ENCODE measurements around the gene HDAC4. TPM values are rescaled to one million over a fixed set of nuclear protein-coding genes. Genes with fewer than 3 reads are reported as not detected.

Gene HDAC4
- total and polyA plus RNA-seq, 9 of the 15 experiments (the other 6 are each of a cell fraction or from before 2014, with no cell fraction given): 0.11 to 20.2 (median 4.0) TPM

GRCh38 chr2:239411549-239412319, 10.9 kb upstream of the HDAC4 start:
- H4K20me1 ChIP-seq (replicated peaks; ENCODE audit: control insufficient read depth, insufficient read depth, low read length): no peaks in the 10 kb centered on the region
- no peaks in the 10 kb centered on the region for H3K9me1 ChIP-seq (ENCODE audit: control insufficient read depth, insufficient read depth, low read length)
- no peaks in the 10 kb centered on the region for H3K36me3 ChIP-seq (ENCODE audit: control insufficient read depth, insufficient read depth, low read length)
- H3K9me3 ChIP-seq (replicated peaks; ENCODE audit: control insufficient read depth, insufficient read depth, low read depth, low read length): no peaks in the 10 kb centered on the region
- intact Hi-C loops (cut with micrococcal nuclease): no loop called here
- no peak for DNase-seq (ENCODE audit: extremely low read depth in 1 of 4, low spot score in 3 of 4)
- no peaks in the 10 kb centered on the region for H3K79me2 ChIP-seq (ENCODE audit: control insufficient read depth, insufficient read depth, low read length)
- TF ChIP-seq ZNF586 (CRISPR knock-in tag; conservative IDR thresholded peaks at IDR 0.05): no peak
- no peak for TF ChIP-seq LEF1 (IDR thresholded peaks at IDR 0.05)
- no peak for TF ChIP-seq SNRNP70 (optimal IDR thresholded peaks at IDR 0.05; ENCODE audit: low read depth, low read length)
- no peak for TF ChIP-seq ZNF239 (CRISPR knock-in tag; IDR thresholded peaks at IDR 0.05)
- TF ChIP-seq, protein P1, sequence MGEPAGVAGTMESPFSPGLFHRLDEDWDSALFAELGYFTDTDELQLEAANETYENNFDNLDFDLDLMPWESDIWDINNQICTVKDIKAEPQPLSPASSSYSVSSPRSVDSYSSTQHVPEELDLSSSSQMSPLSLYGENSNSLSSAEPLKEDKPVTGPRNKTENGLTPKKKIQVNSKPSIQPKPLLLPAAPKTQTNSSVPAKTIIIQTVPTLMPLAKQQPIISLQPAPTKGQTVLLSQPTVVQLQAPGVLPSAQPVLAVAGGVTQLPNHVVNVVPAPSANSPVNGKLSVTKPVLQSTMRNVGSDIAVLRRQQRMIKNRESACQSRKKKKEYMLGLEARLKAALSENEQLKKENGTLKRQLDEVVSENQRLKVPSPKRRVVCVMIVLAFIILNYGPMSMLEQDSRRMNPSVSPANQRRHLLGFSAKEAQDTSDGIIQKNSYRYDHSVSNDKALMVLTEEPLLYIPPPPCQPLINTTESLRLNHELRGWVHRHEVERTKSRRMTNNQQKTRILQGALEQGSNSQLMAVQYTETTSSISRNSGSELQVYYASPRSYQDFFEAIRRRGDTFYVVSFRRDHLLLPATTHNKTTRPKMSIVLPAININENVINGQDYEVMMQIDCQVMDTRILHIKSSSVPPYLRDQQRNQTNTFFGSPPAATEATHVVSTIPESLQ (CRISPR knock-in tag; IDR thresholded peaks at IDR 0.05): no peak
- no TSS peak for BruUV-seq (replicated peaks)
- ChIA-PET CTCF (ENCODE audit: low intra/inter-chr PET ratio) (no interaction called here), POLR2A (no interaction called here)
- no peaks in the 10 kb centered on the region for H3K4me1 ChIP-seq (replicated peaks in 1 of 2; ENCODE audit: control insufficient read depth in 2 of 2, insufficient read depth in 2 of 2, low read length in 2 of 2)
- no peak for ATAC-seq
- no peak for FAIRE-seq
- H3K27ac ChIP-seq (ENCODE audit: extremely low read depth, low read depth, low read length): no peak overlapping the region
- no peak overlapping the region for H3K9ac ChIP-seq (ENCODE audit: insufficient read depth in 1 of 2, low read depth in 2 of 2, low read length in 2 of 2)
- no peak overlapping the region for H3K4me2 ChIP-seq (ENCODE audit: insufficient read depth, low read length)
- H3K27me3 ChIP-seq (ENCODE audit: control insufficient read depth in 2 of 2, insufficient read depth in 2 of 2, low read length in 2 of 2): peaks cover 12 to 45% of the 10 kb centered on the region in 2 experiments
- in situ Hi-C loops (cut with MboI): no loop called here
- no peak overlapping the region for H2AFZ ChIP-seq (ENCODE audit: low read depth, low read length)
- H3K4me3 ChIP-seq: no peak overlapping the region
- WGBS (ENCODE audit: insufficient coverage, low coverage, missing lambda C conversion rate): 2% methylated on average over 6 of the region's 8 CpGs
